Measurements from ENCODE around the gene UIMC1.

GRCh38 chr5:177010153-177010552, 3.6 kb upstream of the UIMC1 start:
- no peak for TF ChIP-seq CTCF (IDR thresholded peaks at IDR 0.05; ENCODE audit: insufficient read depth, low read depth, low read length)
- no peak for TF ChIP-seq EZH2 (IDR thresholded peaks at IDR 0.05; ENCODE audit: insufficient read depth, low read length)
